Nephron progenitor cell (in vitro differentiated cells): ENCODE data around the gene COL8A1.

Experiments
- DNase-seq: peaks from one replicate; pipeline ENCODE4 v3.0.0; 2021
- H3K27ac Mint-ChIP-seq: 2 replicates; pipeline ENCODE4 v1.8.0; 2021; ENCODE audit warnings: mild to moderate bottlenecking, moderate library complexity, mixed read lengths
- H3K27me3 Mint-ChIP-seq: 2 replicates; pipeline ENCODE4 v1.8.0; 2021; ENCODE audit warnings: mild to moderate bottlenecking, low read depth, mixed read lengths; ENCODE audit not compliant: poor library complexity
- H3K36me3 Mint-ChIP-seq: 2 replicates; pipeline ENCODE4 v1.8.0; 2021; ENCODE audit warnings: low read depth, mixed read lengths
- H3K4me1 Mint-ChIP-seq: 2 replicates; pipeline ENCODE4 v1.8.0; 2021; ENCODE audit warnings: mixed read lengths
- H3K4me3 Mint-ChIP-seq: 2 replicates; pipeline ENCODE4 v1.8.0; 2021; ENCODE audit warnings: mild to moderate bottlenecking, moderate library complexity, mixed read lengths
- H3K9me3 Mint-ChIP-seq: 2 replicates; pipeline ENCODE4 v1.8.0; 2021; ENCODE audit warnings: mild to moderate bottlenecking, moderate library complexity, mixed read lengths
- CTCF ChIP-seq: fragments of 200-600 bp; sonication (generic); IDR thresholded peaks from 2 replicates; pipeline ENCODE4 v1.5.0; 2021; ENCODE audit warnings: antibody characterized with exemption

The COL8A1 gene

GRCh38 chr3:99647081-99647480 lies 8.7 kb downstream of the COL8A1 start:
- Mint-ChIP-seq H3K36me3 (no peaks in the 10 kb centered on the region), H3K27ac (no peak overlapping the region), H3K4me3 (no peak overlapping the region), H3K9me3 (no peaks in the 10 kb centered on the region), H3K4me1 (peaks cover 11% of the 10 kb centered on the region), H3K27me3 (peaks cover 22% of the 10 kb centered on the region)
- no peak for TF ChIP-seq CTCF
- DNase-seq = no peak

- TF ChIP-seq CTCF = no peak
- Mint-ChIP-seq H3K9me3 (no peaks in the 10 kb centered on the region), H3K27ac (no peak overlapping the region), H3K4me3 (no peak overlapping the region), H3K4me1 (peaks cover 11% of the 10 kb centered on the region), H3K36me3 (no peaks in the 10 kb centered on the region), H3K27me3 (peaks cover 14% of the 10 kb centered on the region)
- DNase-seq = no peak
Observed at GRCh38 chr3:99648101-99648500, 9.7 kb downstream of the COL8A1 start.

- DNase-seq = no peak
- Mint-ChIP-seq H3K27ac (no peak overlapping the region), H3K4me1 (peaks cover 11% of the 10 kb centered on the region), H3K4me3 (no peak overlapping the region), H3K9me3 (no peaks in the 10 kb centered on the region), H3K36me3 (no peaks in the 10 kb centered on the region), H3K27me3 (peaks cover 14% of the 10 kb centered on the region)
- TF ChIP-seq CTCF = no peak
Observed at GRCh38 chr3:99648516-99648915, 10.1 kb downstream of the COL8A1 start.

GRCh38 chr3:99651531-99651930 lies 13.1 kb downstream of the COL8A1 start:
- peaks cover 6% of the 10 kb centered on the region for H3K4me1 Mint-ChIP-seq

GRCh38 chr3:99656624-99657023 lies 18.2 kb downstream of the COL8A1 start:
- no peak for TF ChIP-seq CTCF
- Mint-ChIP-seq H3K4me3 (no peak overlapping the region), H3K27me3 (peaks cover 11% of the 10 kb centered on the region), H3K27ac (no peak overlapping the region), H3K36me3 (no peaks in the 10 kb centered on the region), H3K9me3 (no peaks in the 10 kb centered on the region), H3K4me1 (peaks cover 2% of the 10 kb centered on the region)
- DNase-seq = no peak

More at GRCh38 chr3:99651531-99651930, 13.1 kb downstream of the COL8A1 start:
- no peak overlapping the region for H3K27ac Mint-ChIP-seq
- no peak for TF ChIP-seq CTCF
- no peak for DNase-seq
- no peak overlapping the region for H3K4me3 Mint-ChIP-seq
- no peaks in the 10 kb centered on the region for H3K9me3 Mint-ChIP-seq
- H3K27me3 Mint-ChIP-seq = peaks cover 15% of the 10 kb centered on the region
- H3K36me3 Mint-ChIP-seq = no peaks in the 10 kb centered on the region

GRCh38 chr3:99658274-99658673 lies 19.9 kb downstream of the COL8A1 start:
- Mint-ChIP-seq H3K36me3 (no peaks in the 10 kb centered on the region), H3K4me1 (no peaks in the 10 kb centered on the region), H3K9me3 (no peaks in the 10 kb centered on the region), H3K4me3 (no peak overlapping the region), H3K27ac (no peak overlapping the region), H3K27me3 (peaks cover 11% of the 10 kb centered on the region)
- no peak for TF ChIP-seq CTCF
- no peak for DNase-seq
